Measurements from ENCODE around the gene LGMN. TPM values are rescaled to one million over a fixed set of nuclear protein-coding genes. Genes with fewer than 3 reads are reported as not detected.
A peak's percentile ranks its signal among the peaks of the same experiment; 100 is the strongest.

The LGMN gene
- polyA plus RNA-seq, 6 donors from 2014 or later: 9.1 to 22.1 (median 13.2) TPM

DNA sequence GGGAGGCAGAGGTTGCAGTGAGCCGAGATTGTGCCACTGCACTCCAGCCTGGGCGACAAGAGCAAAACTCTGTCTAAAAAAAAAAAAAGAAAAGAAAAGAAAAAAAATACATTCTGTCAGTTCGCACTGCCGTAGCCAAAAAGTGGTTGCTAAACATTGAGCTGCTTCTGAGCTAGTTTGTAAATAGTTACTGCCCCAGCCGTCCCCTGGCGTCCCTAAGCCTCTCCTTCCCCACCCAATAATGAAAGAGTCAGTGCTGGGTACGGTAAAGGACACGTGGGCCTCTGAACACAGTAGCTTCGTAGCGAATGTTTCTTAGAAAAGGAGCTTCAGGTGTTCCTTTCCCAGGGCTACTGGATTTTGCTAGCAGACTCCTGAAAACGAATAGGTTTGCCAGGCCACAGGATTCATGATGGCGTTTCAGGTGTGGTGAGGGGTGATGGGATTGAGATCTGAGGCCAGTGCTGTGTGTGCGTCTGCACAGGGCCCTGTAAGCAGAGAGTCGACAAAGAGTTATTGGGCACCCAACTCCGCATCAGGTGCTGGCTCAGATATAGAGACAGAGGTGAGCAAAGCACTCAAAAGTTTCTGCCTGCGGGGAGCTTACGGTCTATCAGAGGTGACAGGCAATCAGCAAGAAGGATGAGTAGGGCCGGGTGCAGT is 94.1 kb downstream of the LGMN start:
- Mint-ChIP-seq H3K27me3 (no peaks in the 10 kb centered on the region), H3K9me3 (no peaks in the 10 kb centered on the region), H3K4me3 (peak overlapping the region; percentile 94 to 100 (median 99)), H3K4me1 (peaks cover 82 to 93% (median 82%) of the 10 kb centered on the region in 3 donors), H3K36me3 (peaks cover 25 to 48% of the 10 kb centered on the region in 2 donors), H3K27ac (peak overlapping the region; percentile 68 to 99 (median 94))
- ATAC-seq (ENCODE audit: low read depth in 2 of 2): no peak
- DNase-seq: no peak

Other genes with a start within 250 kb of the LGMN start
- gene RIN3, start 234.8 kb downstream of the LGMN start, polyA plus RNA-seq (ENCODE audit: low read depth in 6 of 6): 10 to 100 TPM in 5 of 6 donors, 1 to 10 TPM in 1; 7.6 to 43.7 (median 24.5) TPM
- gene GOLGA5, start 45.7 kb upstream of the LGMN start, polyA plus RNA-seq (ENCODE audit: low read depth in 6 of 6): 10 to 100 TPM; 16.0 to 27.5 (median 21.2) TPM
- not detected for gene CHGA, start 174.5 kb upstream of the LGMN start, polyA plus RNA-seq (ENCODE audit: low read depth in 6 of 6)

All from naive B cell (primary cell).